HG02610 (cell line): ENCODE data around the gene FHOD1.

ENCODE experiments used
- ATAC-seq: cut with Tn5 transposase; IDR thresholded peaks from one replicate; pipeline ENCODE4 v1.9.1; 2021; ENCODE audit warnings: mild to moderate bottlenecking, moderate library complexity; ENCODE audit not compliant: unreplicated experiment

Gene FHOD1

GRCh38 chr16:67236563-67237395 is 10.5 kb downstream of the FHOD1 start:
- ATAC-seq = no peak

- no peak for ATAC-seq
Observed at GRCh38 chr16:67235816-67236562, 11.3 kb downstream of the FHOD1 start.

GRCh38 chr16:67234180-67234597 is 13.1 kb downstream of the FHOD1 start:
- no peak for ATAC-seq

DNA sequence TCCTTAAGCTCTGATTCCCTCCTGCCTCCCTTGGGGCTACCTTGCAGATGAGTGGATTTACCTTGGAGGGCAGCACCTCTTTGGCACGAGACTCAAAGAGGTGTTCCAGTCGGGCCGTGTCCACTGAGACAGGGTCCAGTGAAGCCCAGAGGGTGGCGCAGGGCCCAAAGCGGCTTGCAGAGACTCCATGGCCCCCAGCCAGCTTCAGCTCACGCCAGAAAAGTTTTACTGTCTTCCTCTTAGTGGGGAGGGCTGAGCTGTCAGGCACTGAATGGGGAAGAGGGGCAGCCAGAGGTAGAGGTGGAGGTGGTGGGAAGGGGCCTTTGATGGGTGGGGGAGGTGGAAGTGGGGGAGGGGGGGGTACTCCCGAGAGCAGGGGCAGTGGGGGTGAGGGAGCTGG is 13.7 kb downstream of the FHOD1 start:
- ATAC-seq = no peak

DNA sequence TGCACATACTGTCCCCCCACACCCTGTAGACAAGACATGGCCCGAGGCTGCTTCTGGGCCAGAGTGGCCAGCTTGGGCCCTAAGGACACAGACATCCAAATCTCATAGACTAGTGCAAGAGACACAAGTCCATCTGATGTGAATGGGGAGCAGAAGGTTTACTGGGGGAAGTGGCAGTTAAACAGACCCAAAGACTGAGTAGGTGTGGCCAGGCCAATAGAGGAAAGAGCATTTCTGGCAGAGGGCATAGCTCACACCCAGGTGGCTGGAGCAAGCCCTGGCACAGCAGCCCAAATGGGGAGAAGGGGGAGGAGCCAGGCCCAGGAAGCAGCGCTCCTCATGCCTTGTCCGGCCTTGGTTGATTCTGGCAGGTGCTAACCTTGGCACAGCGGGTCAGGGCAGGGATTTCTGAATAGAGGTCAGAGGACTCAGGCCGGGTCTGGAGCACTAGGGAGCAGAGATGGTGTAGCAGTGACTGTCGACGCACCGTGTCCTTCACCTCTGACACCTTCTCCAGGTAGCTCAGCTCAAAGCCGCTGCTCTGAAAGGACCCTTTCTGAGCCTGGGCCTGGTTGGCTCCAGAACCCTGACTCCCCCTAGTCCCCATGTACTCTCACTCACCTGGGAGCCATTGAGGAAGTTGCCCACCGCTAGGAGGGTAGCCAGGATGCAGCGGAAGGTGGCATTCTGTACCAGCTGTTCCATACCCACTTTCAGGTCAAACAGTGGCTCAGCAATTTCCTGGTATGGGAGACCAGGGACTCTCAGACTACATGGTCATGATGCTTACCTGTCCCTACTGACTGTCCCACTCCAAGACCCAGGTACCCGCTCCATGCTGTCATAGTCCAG is 16.2 kb downstream of the FHOD1 start:
- no peak for ATAC-seq

DNA sequence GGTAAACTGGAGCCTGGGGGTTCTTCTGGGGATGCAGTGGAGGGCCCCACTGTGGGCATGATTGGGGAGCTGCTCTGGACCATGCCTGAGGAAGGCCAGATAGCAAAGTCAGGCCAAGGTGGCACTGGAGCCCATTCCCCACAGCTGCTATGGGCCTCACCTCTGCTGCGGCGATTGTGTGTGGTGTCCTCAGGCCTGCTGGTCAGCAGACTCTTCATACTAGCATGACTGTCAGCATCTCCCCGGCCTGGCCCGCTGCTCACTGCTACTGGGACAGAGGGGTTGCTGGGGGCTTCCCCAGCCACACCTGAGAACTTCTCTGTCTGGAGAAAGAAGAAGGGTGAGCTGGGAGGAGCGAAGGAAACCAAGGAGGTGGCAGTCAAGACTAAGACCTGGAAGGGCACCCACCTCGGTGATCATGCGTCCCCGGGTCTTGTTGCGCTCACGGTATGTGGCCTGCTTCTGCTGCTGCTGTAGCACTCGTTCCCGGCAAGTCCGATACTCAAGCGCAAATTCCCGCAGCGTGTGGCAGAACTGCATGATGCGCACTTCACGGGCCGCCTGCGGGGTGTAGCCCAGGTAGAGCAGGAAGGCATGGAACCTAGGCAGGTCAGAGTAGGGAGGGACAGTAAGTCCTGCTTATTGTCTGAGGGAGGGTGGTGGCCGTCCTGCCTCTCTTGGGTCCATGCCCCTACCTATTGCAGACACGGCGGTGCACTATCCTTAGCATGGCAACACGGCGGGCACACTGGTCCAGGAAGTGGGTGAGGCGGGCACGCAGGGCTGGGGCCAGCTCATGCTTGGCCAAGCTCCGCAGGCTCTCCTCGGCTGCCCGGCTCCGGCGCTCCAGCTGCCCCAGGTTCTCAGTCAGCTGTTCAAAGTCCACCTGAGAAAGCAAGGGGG is 17.1 kb downstream of the FHOD1 start:
- no peak for ATAC-seq

- no peak for ATAC-seq
Observed at GRCh38 chr16:67228905-67229304, 18.4 kb downstream of the FHOD1 start.

DNA sequence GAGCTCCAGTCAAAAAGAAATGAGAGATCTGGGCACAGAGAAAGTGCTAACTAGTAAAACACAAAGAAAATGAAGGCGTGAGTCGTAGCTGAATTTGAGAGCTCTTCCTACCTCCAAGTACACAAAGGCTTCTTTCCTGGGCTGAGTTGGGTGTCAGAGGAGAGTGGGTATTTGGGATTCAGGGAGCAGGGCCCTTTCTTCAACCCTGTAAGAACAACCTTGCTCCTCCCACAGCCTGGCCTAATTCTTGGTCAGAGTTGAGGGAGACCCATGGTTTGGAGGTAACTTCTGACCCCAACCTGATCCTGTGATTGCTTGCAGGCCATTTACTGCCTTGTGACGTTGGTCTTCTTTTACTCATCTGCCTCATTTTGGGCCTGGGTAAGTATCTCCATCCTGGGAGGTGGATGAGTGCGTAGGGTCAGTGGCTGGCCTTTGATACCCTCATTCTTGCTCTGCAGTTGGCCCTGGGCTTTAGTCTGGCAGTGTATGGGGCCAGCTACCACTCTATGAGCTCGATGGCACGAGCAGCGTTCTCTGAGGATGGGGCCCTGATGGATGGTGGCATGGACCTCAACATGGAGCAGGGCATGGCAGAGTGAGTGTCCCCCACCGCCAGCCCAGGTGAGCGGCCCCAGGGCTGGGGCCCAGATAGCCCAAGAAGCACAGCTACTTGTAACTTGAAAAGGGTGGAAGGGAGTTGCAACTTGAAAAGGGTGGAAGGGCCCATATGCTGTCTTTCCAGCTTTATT is 19.1 kb downstream of the FHOD1 start:
- no peak for ATAC-seq

DNA sequence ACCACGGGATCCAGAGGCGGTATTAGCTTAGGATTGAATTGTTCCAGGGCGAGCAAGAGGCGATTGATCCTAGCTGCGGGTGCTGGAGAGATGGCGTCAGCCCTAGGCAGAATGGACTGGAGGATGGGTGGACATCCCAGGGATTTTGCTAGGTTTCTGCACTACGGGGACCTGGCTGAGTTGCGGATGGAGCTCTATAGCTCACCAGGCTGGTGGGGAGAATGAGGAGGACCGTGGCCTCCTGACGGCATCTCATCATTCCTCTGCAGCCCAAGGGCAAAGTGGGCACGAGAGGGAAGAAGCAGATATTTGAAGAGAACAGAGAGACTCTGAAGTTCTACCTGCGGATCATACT is 19.7 kb downstream of the FHOD1 start:
- no peak for ATAC-seq

DNA sequence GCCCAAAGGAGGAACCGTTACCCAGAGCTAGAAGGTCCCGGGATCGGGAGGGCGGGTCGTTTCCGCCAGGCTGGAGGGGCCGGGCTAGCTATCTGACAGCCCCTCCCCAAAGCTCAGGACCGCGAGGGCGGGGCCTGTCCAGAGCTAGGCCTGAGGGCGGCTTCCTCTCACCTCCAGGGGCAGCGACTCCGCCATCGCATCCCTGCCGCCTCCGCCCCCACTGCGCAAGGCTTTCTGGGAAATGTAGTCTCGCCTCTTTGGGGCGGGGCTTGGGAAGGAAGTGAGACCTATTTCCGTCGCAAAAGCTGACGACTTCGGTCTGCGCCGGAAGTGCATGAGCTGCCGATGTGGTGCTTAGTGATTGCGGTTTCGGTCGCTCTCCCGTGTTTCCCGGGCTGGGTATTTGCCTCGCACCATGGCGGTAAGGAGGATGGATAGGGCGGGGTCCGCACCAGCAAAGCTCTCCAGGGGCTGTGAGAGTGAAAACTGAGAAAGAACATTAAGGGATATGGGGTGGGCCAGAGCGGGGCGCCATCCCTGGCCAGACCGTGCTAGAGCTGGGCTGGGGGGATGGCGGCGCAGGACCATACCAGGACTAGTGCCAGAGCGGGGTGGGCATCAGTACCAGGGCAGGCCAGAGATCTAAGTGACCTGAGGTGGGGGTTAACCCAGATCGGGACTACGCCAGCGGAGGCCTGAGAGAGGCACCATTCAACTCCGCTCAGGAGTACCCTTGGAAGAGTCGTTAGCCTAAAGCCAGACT is 20.3 kb downstream of the FHOD1 start, which contains the start of gene TMEM208:
TMEM208 (plus strand) TSS at position 327 of the 763 bp plus-strand sequence; CDS start at position 416, 89 bp downstream.
- peak; percentile 92 for ATAC-seq

DNA sequence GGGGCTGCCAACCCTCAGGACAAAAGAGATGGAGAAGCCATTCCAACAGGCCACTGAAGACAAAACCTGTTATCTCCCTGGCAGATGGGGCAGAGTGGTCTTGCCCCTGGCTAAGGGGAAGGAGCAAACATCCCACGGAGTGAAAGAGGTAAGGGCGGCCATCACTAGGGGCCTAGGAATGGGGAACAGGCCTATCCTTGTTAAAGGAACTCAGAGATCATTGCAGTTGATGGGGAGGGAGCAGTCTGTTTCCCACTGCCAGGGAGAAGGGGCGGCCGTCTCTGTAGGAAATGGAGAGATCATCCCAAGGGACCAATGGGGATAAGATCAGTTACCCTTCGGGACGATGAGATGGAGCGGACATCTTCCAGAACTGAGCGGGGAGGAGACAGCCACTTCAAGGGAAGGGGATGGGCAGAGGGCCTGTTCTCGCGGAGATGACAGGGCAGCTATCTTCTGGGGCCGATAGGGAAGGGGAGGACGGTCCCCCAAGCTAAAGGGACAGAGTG is 20.9 kb downstream of the FHOD1 start:
- no peak for ATAC-seq

DNA sequence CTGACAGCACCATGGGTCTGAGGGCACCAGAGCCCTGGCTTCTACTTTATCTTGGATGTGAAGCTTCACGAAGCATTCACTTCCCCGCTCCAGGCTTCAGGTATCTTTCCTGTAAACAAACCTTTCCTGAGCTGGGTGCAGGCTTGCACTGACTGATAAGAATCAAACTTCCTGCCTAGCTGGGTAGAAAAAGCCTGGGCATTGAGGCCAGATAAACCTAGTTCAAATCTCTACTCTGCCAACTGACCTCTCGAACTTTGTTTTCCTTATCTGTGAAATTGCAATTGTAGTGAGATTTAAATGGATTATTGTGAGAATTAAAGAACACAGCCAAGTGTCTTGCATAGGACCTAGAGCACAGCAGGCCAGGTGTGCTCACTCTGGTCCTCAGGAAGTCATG is 23.3 kb downstream of the FHOD1 start:
- ATAC-seq = no peak

GRCh38 chr16:67216612-67217490 is 30.4 kb downstream of the FHOD1 start:
- ATAC-seq = no peak

DNA sequence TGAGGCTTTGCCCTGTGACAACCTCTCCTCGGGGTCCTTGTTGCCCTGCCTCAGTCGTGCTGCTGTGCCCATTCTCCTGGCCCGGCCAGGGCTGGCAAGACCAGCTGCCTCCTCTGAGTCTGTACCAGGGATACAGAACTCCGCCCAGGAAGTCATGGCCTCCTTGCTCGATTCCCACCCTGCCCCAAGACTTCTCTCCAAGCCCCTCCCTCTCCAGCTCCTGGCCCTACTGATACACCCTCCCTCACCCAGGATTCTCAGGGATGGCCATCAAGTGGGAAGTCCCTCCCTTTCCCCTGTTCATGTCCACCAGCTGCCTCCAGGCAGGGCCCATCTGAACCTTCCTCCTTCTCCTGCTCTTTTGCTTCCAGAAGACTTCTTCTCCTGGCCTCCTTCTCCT is 31.6 kb downstream of the FHOD1 start:
- no peak for ATAC-seq

DNA sequence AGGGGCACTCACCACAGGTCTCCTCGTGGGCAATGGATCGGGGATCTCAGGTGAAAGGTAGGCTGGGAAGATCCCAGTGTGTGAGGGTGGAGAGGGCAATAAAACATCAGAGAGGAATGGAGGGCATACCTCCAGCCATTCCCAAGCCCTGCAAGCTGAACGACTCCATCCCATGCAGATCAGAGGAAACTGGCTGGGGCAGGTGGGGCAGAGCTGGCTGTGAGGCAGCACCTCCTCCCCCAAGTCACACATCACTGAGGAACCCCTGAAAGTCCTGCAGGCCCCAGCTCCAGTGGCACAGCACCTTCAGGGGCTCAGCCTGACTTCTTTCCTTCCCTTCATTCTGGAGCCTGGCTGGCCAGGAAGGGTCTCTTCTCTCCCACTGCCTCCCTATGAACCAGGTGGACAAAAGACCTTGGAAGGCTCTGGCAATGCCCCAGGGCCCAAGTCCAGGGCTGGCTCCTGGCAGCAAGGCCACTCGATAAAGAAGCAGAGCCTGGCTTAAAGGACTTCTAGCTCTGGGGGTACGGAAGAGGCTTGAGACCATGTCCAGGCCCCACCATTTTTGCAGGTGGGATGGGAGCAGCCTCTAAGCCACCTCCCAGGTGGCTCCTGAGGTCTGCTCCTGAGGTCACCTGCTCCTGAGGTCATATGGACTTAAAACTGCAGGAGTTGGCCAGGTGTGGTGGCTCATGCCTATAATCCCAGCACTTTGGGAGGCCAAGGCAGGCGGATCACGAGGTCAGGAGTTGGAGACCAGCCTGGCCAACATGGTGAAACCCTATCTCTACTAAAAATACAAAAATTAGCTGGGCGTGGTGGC is 33.9 kb downstream of the FHOD1 start:
- no peak for ATAC-seq

DNA sequence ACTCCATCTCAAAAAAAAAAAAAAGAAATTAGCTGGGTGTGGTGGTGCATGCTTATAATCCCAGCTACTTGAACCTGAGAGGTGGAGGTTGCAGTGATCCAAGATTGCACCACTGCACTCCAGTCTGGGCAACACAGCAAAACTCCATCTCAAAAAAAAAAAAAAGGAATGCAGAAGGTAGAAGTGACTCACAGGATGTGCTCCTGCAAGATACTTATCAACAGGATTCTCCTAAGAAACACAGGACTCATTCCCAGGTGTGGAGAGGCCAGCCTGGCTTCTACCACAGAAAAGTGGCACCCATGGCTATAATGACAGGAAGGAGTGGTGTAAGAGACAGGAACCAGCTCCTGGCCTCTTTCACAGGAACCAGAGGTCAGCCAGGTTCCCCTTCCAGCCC is 34.5 kb downstream of the FHOD1 start:
- no peak for ATAC-seq

GRCh38 chr16:67211674-67212073 is 35.6 kb downstream of the FHOD1 start:
- no peak for ATAC-seq
